C4-2B (cell line): ENCODE results near the gene MYH11.

ENCODE experiments used
- CTCF ChIP-seq: fragments of 450-650 bp; conservative IDR thresholded peaks from 2 replicates; pipeline ENCODE4 v1.5.1; 2017; ENCODE audit warnings: mild to moderate bottlenecking
- ZFX ChIP-seq: fragments of 450-650 bp; IDR thresholded peaks from 2 replicates; pipeline ENCODE4 v1.6.1; 2017

GRCh38 chr16:15773968-15774367 lies 82.9 kb downstream of the MYH11 start:
- TF ChIP-seq ZFX (no peak), CTCF (no peak)
